ENCODE results near the gene EHBP1. TPM values are rescaled to one million over a fixed set of nuclear protein-coding genes. Genes with fewer than 3 reads are reported as not detected.
A peak's percentile ranks its signal among the peaks of the same experiment; 100 is the strongest.

Gene EHBP1
- total RNA-seq, 2 donors from 2014 or later = 28.4 to 67.7 TPM

DNA sequence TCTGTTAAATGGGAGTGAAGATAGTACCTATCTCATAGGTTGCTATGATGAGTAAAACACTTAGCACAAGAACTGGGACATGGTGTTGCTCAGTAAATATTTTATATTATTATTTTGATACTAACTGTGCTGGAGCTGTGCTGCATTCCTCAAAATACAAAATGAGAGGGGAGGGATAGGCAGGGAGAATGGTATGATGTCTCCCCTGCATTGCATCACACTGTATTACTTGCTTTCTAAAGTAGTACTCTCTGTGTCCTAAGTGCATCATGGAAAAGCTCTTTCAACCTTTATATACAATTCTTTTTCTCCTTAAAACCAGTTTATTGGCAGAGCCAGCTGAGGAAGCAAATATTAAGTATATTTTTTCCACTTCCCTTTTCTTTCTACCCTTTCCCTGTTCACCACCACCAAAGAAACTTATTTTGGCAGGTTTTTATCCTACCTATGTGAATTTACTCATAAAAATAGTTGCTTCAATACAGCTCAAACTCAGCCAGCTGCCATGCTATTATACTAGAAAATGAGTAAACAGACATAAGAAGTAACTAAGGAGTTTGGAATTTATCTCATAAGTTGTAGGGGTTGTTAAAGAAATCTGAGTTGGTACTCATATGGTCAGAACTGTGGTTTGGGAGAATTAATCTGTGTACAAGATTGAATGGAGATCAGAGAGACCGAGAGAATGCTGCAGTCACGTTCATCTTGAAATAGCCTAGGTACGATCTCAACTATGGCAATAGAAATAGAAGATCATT, 60.3 kb downstream of the EHBP1 start:
- TF ChIP-seq, protein P1, sequence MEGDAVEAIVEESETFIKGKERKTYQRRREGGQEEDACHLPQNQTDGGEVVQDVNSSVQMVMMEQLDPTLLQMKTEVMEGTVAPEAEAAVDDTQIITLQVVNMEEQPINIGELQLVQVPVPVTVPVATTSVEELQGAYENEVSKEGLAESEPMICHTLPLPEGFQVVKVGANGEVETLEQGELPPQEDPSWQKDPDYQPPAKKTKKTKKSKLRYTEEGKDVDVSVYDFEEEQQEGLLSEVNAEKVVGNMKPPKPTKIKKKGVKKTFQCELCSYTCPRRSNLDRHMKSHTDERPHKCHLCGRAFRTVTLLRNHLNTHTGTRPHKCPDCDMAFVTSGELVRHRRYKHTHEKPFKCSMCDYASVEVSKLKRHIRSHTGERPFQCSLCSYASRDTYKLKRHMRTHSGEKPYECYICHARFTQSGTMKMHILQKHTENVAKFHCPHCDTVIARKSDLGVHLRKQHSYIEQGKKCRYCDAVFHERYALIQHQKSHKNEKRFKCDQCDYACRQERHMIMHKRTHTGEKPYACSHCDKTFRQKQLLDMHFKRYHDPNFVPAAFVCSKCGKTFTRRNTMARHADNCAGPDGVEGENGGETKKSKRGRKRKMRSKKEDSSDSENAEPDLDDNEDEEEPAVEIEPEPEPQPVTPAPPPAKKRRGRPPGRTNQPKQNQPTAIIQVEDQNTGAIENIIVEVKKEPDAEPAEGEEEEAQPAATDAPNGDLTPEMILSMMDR (IDR thresholded peaks at IDR 0.05) = no peak
- Histone ChIP-seq H3K27ac (no peak overlapping the region), H3K27me3 (replicated peaks; ENCODE audit: insufficient read depth) (no peaks in the 10 kb centered on the region), H3K36me3 (no peaks in the 10 kb centered on the region), H3K4me3 (no peak overlapping the region), H3K4me1 (ENCODE audit: control insufficient read depth in 1 of 2, low read depth in 2 of 2) (no peaks in the 10 kb centered on the region), H3K9me3 (no peaks in the 10 kb centered on the region)
- ATAC-seq (ENCODE audit: insufficient number of reproducible peaks, low FRiP score, low read depth) = no peak
- no peak for DNase-seq (ENCODE audit: low spot score)

DNA sequence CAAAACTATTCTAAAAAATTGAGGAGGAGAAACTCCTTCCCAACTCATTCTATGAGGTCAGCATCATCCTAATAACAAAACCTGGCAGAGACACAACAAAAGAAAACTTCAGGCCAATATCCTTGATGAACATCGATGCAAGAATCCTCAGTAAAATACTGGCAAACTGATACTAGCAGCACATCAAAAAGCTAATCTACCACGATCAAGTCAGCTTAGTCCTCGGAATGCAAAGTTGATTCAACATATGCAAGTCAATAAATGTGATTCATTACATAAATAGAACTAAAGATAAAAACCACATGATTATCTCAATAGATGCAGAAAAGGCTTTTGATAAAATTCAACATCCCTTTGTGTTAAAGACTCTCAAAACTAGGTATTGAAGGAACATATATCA, 63.1 kb downstream of the EHBP1 start:
- no peak for ATAC-seq (ENCODE audit: insufficient number of reproducible peaks, low FRiP score, low read depth)
- Histone ChIP-seq H3K9me3 (no peaks in the 10 kb centered on the region), H3K27me3 (replicated peaks; ENCODE audit: insufficient read depth) (no peaks in the 10 kb centered on the region), H3K36me3 (no peaks in the 10 kb centered on the region), H3K4me1 (ENCODE audit: control insufficient read depth in 1 of 2, low read depth in 2 of 2) (no peaks in the 10 kb centered on the region), H3K27ac (no peak overlapping the region), H3K4me3 (no peak overlapping the region)
- TF ChIP-seq, protein P1 (IDR thresholded peaks at IDR 0.05) = no peak
- no peak for DNase-seq (ENCODE audit: low spot score)

DNA sequence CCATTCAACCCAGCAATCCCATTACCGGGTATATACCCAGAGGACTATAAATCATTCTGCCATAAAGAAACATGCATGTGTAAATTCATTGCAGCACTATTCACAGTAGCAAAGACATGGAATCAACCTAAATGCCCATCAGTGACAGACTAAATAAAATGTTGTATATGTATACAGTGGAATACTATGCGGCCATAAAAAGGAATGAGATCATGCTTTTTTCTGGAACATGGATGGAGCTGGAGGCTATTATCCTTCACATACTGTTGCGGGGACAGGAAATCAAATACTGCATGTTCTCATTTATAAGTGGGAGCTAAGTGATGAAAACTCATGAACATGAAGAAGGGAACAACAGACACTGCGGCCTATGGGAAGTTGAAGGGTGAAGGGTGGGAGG, 65.1 kb downstream of the EHBP1 start:
- H3K4me3 ChIP-seq = no peak overlapping the region
- H3K27ac ChIP-seq = no peak overlapping the region
- no peaks in the 10 kb centered on the region for H3K4me1 ChIP-seq (ENCODE audit: control insufficient read depth in 1 of 2, low read depth in 2 of 2)
- TF ChIP-seq, protein P1 (IDR thresholded peaks at IDR 0.05) = no peak
- DNase-seq (ENCODE audit: low spot score) (no peak), ATAC-seq (ENCODE audit: insufficient number of reproducible peaks, low FRiP score, low read depth) (no peak)
- no peaks in the 10 kb centered on the region for H3K9me3 ChIP-seq
- H3K27me3 ChIP-seq (replicated peaks; ENCODE audit: insufficient read depth) = no peaks in the 10 kb centered on the region
- no peaks in the 10 kb centered on the region for H3K36me3 ChIP-seq

DNA sequence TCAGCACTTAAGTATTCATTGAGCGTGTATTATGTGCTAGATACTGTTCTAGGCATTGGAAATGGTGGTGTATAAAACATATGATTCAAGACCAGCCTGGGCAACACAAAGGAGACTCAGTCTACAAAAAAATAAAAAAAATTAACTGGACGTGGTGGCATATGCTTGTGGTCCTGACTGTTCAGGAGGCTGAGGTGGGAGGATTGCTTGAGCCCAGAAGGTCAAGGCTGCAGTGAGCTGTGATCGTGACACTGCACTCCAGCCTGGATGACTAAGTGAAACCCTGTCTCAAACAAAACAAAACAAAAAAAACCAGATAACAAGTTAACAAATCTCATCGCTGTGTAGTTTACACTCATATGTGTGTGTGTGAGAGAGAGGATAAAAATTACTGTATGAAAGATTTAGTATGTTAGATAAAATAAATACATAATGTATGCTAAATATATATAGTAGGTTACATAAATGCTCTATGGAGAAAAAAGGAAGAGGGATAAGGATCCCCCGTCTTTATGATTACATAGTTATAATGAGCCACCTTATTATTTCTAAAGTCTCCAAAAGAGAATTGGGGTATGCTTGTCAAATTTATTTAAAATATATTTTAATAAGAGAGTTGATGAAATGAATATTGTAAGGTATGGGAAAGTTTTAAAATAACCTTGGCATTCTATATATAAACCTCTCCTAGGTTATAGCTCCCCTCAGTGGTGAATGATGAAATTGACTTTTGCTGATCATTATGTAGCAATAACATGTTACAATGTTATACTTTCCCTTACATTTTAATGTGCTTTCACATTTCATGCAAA, 69.2 kb downstream of the EHBP1 start:
- Histone ChIP-seq H3K27ac (no peak overlapping the region), H3K9me3 (no peaks in the 10 kb centered on the region), H3K4me3 (no peak overlapping the region), H3K27me3 (replicated peaks; ENCODE audit: insufficient read depth) (no peaks in the 10 kb centered on the region), H3K36me3 (no peaks in the 10 kb centered on the region), H3K4me1 (ENCODE audit: control insufficient read depth in 1 of 2, low read depth in 2 of 2) (no peaks in the 10 kb centered on the region)
- DNase-seq (ENCODE audit: low spot score) (no peak), ATAC-seq (ENCODE audit: insufficient number of reproducible peaks, low FRiP score, low read depth) (no peak)
- TF ChIP-seq, protein P1 (IDR thresholded peaks at IDR 0.05) = peak; percentile 77

DNA sequence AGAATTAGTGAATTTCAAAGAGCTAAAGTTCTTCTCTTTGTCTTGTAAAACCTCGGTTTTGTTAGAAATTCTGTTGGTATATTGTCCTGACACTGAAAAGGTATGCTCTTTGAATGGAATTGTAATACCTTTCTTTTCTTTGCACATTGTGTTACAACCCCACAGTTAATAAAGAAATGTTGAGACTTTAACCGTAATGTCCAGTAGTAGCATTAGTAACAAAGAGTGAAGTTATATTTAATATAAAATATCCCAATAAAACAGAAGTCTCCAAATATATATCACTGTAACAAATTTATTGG, 69.8 kb downstream of the EHBP1 start:
- no peaks in the 10 kb centered on the region for H3K36me3 ChIP-seq
- no peaks in the 10 kb centered on the region for H3K4me1 ChIP-seq (ENCODE audit: control insufficient read depth in 1 of 2, low read depth in 2 of 2)
- no peaks in the 10 kb centered on the region for H3K27me3 ChIP-seq (replicated peaks; ENCODE audit: insufficient read depth)
- no peak for DNase-seq (ENCODE audit: low spot score)
- H3K27ac ChIP-seq = no peak overlapping the region
- H3K4me3 ChIP-seq = no peak overlapping the region
- TF ChIP-seq, protein P1 (IDR thresholded peaks at IDR 0.05) = no peak
- no peak for ATAC-seq (ENCODE audit: insufficient number of reproducible peaks, low FRiP score, low read depth)
- H3K9me3 ChIP-seq = no peaks in the 10 kb centered on the region

All from thoracic aorta (tissue), 2 donors.